ENCODE results near the gene AKIRIN1.
"Not testable (repeated sequence)": the region's sequence is repeated elsewhere in the genome, so short reads cannot be mapped to it uniquely, and the experiment has no call there.

The AKIRIN1 gene

DNA sequence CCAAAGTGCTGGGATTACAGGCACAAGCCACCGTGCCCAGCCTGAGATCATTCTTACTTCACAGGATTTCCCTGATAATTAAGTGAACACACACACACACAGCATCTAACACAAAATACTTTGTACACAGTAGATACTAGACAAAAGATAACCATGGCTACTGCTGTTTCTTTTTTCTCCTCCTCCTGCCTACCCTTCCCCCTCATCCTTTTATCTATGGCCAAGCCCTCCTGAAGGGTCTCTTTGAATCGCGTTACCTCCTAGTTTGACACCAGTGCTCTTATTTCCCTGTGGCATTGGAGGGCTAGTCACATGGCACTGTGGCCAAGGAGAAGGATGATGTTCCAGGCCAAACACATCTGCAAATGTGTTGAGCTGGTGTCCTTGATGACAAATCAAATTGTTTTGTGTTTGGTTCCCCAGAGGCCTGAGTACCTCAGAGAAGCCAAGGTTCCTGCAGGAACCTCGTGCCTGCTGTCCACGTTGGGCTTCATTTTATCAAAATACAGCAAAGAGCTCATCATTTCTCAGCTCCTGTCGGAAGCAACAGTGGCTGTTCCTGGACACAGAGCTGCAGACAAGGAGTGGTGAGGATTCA is 55.6 kb downstream of the AKIRIN1 start:
- no peak for DNase-seq
- no peak for ATAC-seq

DNA sequence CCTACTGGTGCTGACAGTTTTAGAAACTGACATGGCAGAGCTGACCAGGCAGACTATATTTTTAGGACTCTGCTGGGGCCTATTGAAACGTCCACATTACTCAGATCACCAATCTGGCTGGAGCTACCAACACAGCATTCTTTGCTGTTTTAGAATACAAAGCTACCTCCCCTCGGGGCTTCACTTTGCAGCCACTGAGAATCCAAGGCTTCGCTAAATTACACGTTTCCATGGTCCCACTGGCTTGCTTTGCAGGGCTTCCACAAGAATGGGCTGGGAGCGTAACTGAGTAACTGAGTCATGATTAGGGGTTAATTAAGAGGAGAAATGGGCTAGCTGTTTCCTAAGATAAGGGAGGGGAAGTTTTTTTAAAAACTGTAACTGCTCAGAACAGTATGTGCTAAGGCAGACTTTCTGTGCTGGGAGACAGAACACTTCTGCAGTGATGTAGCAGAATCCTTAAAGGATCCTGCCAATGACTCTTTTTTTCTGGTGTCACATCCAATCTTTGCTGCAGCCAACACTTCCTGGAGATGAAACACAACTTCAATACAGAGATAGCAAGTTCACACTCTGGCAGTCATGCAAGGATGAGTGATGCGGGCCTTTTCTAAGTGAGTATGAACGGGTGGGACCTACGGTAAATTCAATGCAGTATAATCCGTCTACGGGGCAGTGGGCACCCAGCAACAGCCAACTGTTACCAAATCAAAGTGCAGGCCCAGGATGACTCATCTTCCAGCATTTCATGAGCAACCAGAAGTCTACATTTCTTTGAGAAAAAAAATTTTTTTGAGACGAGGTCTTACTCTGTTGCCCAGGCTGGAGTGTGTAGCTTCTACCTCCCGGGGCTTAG is 56.5 kb downstream of the AKIRIN1 start:
- no peak for DNase-seq
- ATAC-seq, result peak; percentile 43

DNA sequence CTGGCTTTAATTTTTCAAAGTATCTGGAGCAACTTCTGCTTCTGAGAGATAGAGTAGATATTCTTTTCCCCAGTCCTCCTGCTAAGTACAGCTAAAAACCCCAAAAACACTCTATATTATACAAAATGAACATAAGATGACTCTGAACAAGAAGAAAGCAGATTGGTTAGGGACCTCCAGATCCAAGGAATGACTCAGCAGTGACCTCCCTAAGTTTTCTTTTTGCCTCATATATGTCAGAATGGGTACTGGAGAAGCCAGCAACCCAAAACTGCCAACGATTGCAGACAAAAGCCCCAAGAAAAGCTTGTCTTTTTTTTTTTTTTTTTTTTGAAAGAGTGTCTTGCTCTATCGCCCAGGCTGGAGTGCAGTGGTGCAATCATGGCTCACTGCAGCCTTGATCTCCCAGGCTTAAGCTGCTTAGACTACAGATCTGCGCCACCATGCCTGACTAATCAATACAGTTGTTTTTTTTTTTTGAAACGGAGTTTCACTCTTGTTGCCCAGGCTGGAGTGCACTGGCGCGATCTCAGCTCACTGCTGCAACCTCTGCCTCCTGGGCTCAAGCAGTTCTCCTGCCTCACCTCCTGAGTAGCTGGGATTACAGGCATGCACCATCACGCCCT is 57.8 kb downstream of the AKIRIN1 start:
- DNase-seq, result no peak

DNA sequence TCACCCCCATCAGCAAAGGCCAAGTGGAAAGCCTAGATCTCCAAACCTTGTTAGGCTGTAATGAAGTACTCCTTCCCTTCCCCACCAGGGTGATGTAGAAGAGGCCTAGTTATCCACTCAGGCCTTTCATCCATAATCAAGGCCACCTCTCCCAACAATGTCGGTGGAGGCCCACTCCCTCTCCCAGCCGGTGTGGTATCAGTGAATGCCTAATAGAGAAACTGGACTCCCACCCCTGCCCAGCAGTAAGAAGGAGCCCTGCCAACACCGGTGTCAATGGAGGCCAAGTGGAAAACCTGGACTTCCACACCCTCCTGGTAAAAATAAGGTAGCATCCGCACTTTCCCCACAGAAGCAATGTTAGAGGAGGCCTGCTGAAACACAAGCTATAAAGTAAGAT is 58.9 kb downstream of the AKIRIN1 start:
- no peak for DNase-seq
- no peak for ATAC-seq

More for the DNA sequence above, 57.8 kb downstream of the AKIRIN1 start:
- ATAC-seq, result no peak

DNA sequence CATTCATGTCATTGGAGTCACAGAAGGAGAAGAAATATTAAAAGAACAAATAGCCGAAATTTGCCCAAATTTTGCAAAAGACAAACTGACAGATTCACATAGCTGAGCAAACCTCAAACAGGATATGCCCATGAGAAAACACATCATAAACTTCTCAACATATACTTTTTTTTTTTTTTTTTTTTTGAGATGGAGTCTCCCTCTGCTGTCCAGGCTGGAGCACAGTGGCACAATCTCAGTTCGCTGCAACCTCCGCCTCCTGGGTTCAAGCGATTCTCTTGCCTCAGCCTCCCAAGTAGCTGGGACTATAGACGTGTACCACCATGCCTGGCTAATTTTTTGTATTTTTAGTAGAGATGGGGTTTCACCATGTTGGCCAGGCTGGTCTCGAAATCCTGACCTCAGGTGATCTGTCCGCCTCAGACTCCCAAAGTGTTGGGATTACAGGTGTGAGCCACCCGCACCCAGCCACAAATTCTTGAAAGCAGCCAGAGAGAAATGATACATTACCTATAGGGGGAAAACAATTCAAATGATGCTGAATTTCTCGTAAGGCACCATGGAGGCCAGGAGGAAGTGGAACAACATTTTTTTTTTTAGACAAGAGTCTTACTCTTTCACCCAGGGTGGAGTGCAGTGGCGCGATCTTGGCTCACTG is 60.2 kb downstream of the AKIRIN1 start:
- ATAC-seq, DNase-seq: not testable (repeated sequence)

DNA sequence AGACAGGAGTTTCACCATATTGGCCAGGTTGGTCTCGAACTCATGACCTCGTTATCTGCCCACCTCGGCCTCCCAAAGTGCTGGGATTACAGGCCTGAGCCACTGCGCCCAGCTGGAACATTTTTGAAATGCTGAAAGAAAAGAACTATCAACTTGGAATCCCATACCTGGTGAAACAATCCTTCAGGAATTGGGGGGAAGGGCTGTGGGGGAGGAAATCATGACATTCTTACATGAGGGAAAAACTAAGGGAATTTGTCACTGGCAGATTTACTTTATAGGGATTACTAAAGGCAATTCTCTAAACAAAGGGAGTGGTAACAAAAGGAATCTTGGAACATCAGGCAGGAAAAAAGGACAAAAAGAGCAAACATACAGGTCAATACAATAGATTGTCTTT is 60.9 kb downstream of the AKIRIN1 start:
- no peak for DNase-seq
- no peak for ATAC-seq

DNA sequence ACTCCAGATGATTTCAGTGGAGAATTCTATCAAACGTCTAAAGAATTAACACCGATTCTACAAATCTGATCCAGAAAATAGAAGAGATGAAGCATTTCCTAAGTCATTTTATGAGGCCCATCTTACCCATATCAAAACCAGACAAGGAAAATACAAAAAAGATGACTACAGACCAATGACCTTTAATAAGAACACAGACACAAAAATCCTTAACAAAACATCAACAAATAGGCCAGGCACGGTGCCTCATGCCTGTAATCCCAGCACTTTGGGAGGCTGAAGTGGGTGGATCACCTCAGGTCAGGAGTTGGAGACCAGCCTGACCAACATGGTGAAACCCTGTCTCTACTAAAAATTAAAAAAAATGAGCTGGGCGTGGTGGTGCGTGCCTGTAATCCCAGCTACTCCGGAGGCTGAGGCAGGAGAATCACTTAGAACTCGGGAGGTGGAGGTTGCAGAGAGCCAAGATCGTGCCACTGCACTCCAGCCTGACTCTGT is 64.2 kb downstream of the AKIRIN1 start:
- not testable (repeated sequence) for DNase-seq, ATAC-seq

Measured in stimulated activated naive CD8-positive, alpha-beta T cell treated with anti-CD3 and anti-CD28 coated beads, Interleukin-15, Interleukin-2, amounts not matched to agents 100 U/mL and 50 U/mL, for 24 hours (primary cell).